Liver (tissue), 9 donors: Measurements from ENCODE around the gene STK32C. TPM values are rescaled to one million over a fixed set of nuclear protein-coding genes. Genes with fewer than 3 reads are reported as not detected.

ENCODE experiments used
- DNase-seq: peaks from one replicate; pipeline ENCODE4 v3.0.0-alpha.2; 2017; ENCODE audit warnings: low spot score
- H3K27ac ChIP-seq, 2 donors: one replicate each; pipeline ENCODE4 v1.7.0; 2013; ENCODE audit warnings: inconsistent platforms in 2 of 2, low read length in 2 of 2, control low read depth in 1 of 2, low read depth in 1 of 2, mild to moderate bottlenecking in 1 of 2
- H3K27me3 ChIP-seq, 4 donors: one replicate each; pipeline versions ENCODE4 v1.6.1 to v1.7.0; 2013; ENCODE audit warnings: low read length in 3 of 4, inconsistent platforms in 1 of 4, mild to moderate bottlenecking in 1 of 4, moderate library complexity in 1 of 4; ENCODE audit not compliant: control insufficient read depth in 4 of 4, insufficient read depth in 4 of 4
- H3K36me3 ChIP-seq, 4 donors: one replicate each; pipeline versions ENCODE4 v1.6.1 to v1.7.0; 2013; ENCODE audit warnings: low read length in 3 of 4, mild to moderate bottlenecking in 3 of 4, low read depth in 1 of 4, moderate library complexity in 1 of 4; ENCODE audit not compliant: control insufficient read depth in 4 of 4, insufficient read depth in 3 of 4
- H3K4me1 ChIP-seq, 4 donors: one replicate each; pipeline versions ENCODE4 v1.6.1 to v1.7.0; 2013; ENCODE audit warnings: low read length in 3 of 4, mild to moderate bottlenecking in 3 of 4, moderate library complexity in 1 of 4; ENCODE audit not compliant: control insufficient read depth in 4 of 4, insufficient read depth in 4 of 4
- H3K4me3 ChIP-seq, 3 donors: one replicate each; pipeline versions ENCODE4 v1.6.1 to v1.7.0; 2013; ENCODE audit warnings: low read length in 3 of 3, control low read depth in 1 of 3, low read depth in 1 of 3, mild to moderate bottlenecking in 1 of 3
- H3K9ac ChIP-seq, 2 donors: one replicate each; pipeline ENCODE4 v1.7.0; 2013; ENCODE audit warnings: low read length in 2 of 2, mild to moderate bottlenecking in 2 of 2, moderate library complexity in 2 of 2, control low read depth in 1 of 2, low read depth in 1 of 2
- H3K9me3 ChIP-seq, 4 donors: one replicate each; pipeline versions ENCODE4 v1.6.1 to v1.7.0; 2013; ENCODE audit warnings: low read length in 3 of 4; ENCODE audit not compliant: control insufficient read depth in 4 of 4
- ATF3 ChIP-seq: IDR thresholded peaks from 2 replicates; pipeline ENCODE4 v1.6.1; 2016; ENCODE audit warnings: antibody characterized with exemption
- CTCF ChIP-seq: fragments of 150-350 bp; IDR thresholded peaks from 2 replicates; pipeline ENCODE4 v1.5.1; 2017; ENCODE audit warnings: improper control_type of control experiment, low read depth, low read length; ENCODE audit not compliant: missing input control
- FOXA2 ChIP-seq: IDR thresholded peaks from 2 replicates; pipeline ENCODE4 v1.6.1; 2016; ENCODE audit warnings: antibody characterized with exemption
- GABPA ChIP-seq, 2 donors: IDR thresholded peaks in 1 of 2; conservative IDR thresholded peaks in 1 of 2; 2 replicates each; pipeline ENCODE4 v1.6.1; 2016; ENCODE audit warnings: antibody characterized with exemption in 2 of 2, mild to moderate bottlenecking in 1 of 2, moderate library complexity in 1 of 2
- HNF4G ChIP-seq: IDR thresholded peaks from 2 replicates; pipeline ENCODE4 v1.6.1; 2016; ENCODE audit warnings: antibody characterized with exemption
- JUND ChIP-seq, 2 donors: IDR thresholded peaks; 2 replicates each; pipeline ENCODE4 v1.6.1; 2016; ENCODE audit warnings: antibody characterized with exemption in 2 of 2
- MAX ChIP-seq: IDR thresholded peaks from 2 replicates; pipeline ENCODE4 v1.6.1; 2016; ENCODE audit warnings: antibody characterized with exemption
- NR2F2 ChIP-seq: IDR thresholded peaks from 2 replicates; pipeline ENCODE4 v1.6.1; 2016; ENCODE audit warnings: antibody characterized with exemption
- RAD21 ChIP-seq, 2 donors: IDR thresholded peaks; 2 replicates each; pipeline ENCODE4 v1.6.1; 2016; ENCODE audit warnings: antibody characterized with exemption in 2 of 2, mild to moderate bottlenecking in 2 of 2
- REST ChIP-seq: IDR thresholded peaks from 2 replicates; pipeline ENCODE4 v1.6.1; 2016; ENCODE audit warnings: antibody characterized with exemption, mild to moderate bottlenecking
- RXRA ChIP-seq, 2 donors: IDR thresholded peaks; 2 replicates each; pipeline ENCODE4 v1.6.1; 2017 to 2018; ENCODE audit warnings: antibody characterized with exemption in 2 of 2, mild to moderate bottlenecking in 1 of 2
- SP1 ChIP-seq: IDR thresholded peaks from 2 replicates; pipeline ENCODE4 v1.6.1; 2018; ENCODE audit warnings: antibody characterized with exemption, mild to moderate bottlenecking
- TAF1 ChIP-seq: conservative IDR thresholded peaks from 2 replicates; pipeline ENCODE4 v1.6.1; 2016; ENCODE audit warnings: antibody characterized with exemption, mild to moderate bottlenecking
- YY1 ChIP-seq: IDR thresholded peaks from 2 replicates; pipeline ENCODE4 v1.6.1; 2016; ENCODE audit warnings: antibody characterized with exemption, mild to moderate bottlenecking
- ZBTB33 ChIP-seq: IDR thresholded peaks from 2 replicates; pipeline ENCODE4 v1.6.1; 2016; ENCODE audit warnings: antibody characterized with exemption
- whole genome bisulfite sequencing: extraction: QIAGEN DNeasy Blood & Tissue Kit; methylation state at CpG from one replicate; pipeline ENCODE4 v1.1.7; 2013; 5-methylcytosine and 5-hydroxymethylcytosine counted together
- polyA plus RNA-seq, 2 donors: library from polyadenylated mRNA; stranded (reverse) in 1 of 2; unstranded in 1 of 2; fragments of 200-250 nt in 1 of 2; fragments of >200 nt in 1 of 2; fragmentation: Nextera tagmentation in 1 of 2; extraction: Ambion mirVana in 1 of 2; gene quantifications; one replicate each; pipeline versions ENCODE4 v1.2.1 to v1.2.3, GENCODE V29; 2013 to 2015
- total RNA-seq, 2 donors: library from RNA; depleted of rRNA; stranded (reverse); fragments of >200 nt; gene quantifications; one replicate each; pipeline ENCODE4 v1.2.3, GENCODE V29; 2014
- donor health status: healthy.
- donor health status: healthy.
- donor health status: healthy.
- donor health status: healthy.
- donor health status: healthy.

Gene STK32C
- total and polyA plus RNA-seq, 4 donors, result 1.8 to 4.6 (median 2.2) TPM

GRCh38 chr10:132314336-132314735 lies 6.6 kb upstream of the STK32C start:
- no peaks in the 10 kb centered on the region for H3K27me3 ChIP-seq

GRCh38 chr10:132313865-132314264 lies 6.1 kb upstream of the STK32C start:
- DNase-seq, result no peak

More at GRCh38 chr10:132314336-132314735, 6.6 kb upstream of the STK32C start:
- H3K9ac ChIP-seq, result no peak overlapping the region
- no peaks in the 10 kb centered on the region for H3K36me3 ChIP-seq
- TF ChIP-seq CTCF (no peak), HNF4G (no peak), JUND (IDR thresholded peaks at IDR 0.05) (no peak), GABPA (IDR thresholded peaks at IDR 0.05 in 1 of 2, conservative IDR thresholded peaks at IDR 0.05 in 1 of 2) (no peak), FOXA2 (no peak)
- H3K4me3 ChIP-seq, result no peak overlapping the region
- no peak for DNase-seq
- WGBS, result 96% methylated on average over 4 of the region's 4 CpGs
- H3K27ac ChIP-seq, result no peak overlapping the region
- H3K9me3 ChIP-seq, result peaks cover 0 to 4% (median 0%) of the 10 kb centered on the region in 4 donors
- H3K4me1 ChIP-seq, result no peaks in the 10 kb centered on the region

More at GRCh38 chr10:132313865-132314264, 6.1 kb upstream of the STK32C start:
- H3K9me3 ChIP-seq, result peaks cover 0 to 4% (median 0%) of the 10 kb centered on the region in 4 donors
- H3K4me1 ChIP-seq, result peaks cover 0 to under 1% (median 0%) of the 10 kb centered on the region in 4 donors
- H3K27ac ChIP-seq, result no peak overlapping the region
- TF ChIP-seq GABPA (IDR thresholded peaks at IDR 0.05 in 1 of 2, conservative IDR thresholded peaks at IDR 0.05 in 1 of 2) (no peak), MAX (no peak), ZBTB33 (no peak), SP1 (no peak), TAF1 (no peak), FOXA2 (no peak), RXRA (IDR thresholded peaks at IDR 0.05) (no peak), RAD21 (IDR thresholded peaks at IDR 0.05) (no peak), CTCF (no peak), JUND (IDR thresholded peaks at IDR 0.05) (no peak), YY1 (no peak), ATF3 (no peak), NR2F2 (no peak), REST (no peak)
- H3K9ac ChIP-seq, result no peak overlapping the region
- 94% methylated on average over 6 of the region's 6 CpGs for WGBS
- H3K27me3 ChIP-seq, result no peaks in the 10 kb centered on the region
- H3K4me3 ChIP-seq, result no peak overlapping the region
- no peaks in the 10 kb centered on the region for H3K36me3 ChIP-seq
